ENCODE results near the gene SCAPER.

DNA sequence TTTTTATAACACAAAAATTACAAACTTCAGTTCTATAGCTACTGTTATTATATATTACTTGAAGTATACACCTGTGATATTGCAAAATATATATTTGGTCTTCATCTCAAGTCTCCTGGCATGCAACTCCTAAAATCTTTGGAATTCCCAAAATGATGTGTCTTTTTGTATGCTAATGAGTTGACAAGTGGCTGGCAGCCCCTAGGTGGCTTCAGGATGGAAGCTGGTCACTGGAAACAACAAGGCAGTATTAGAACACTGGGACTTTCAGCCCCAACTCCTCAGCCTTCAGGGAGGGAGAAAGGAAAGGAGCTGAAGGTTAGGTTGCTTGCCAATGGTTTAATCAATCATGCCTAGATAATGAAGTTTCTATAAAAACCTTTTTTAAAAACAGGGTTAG lies 112.0 kb downstream of the SCAPER start:
- TF ChIP-seq RAD21 (IDR thresholded peaks at IDR 0.05; ENCODE audit: low read depth) (no peak), CEBPB (IDR thresholded peaks at IDR 0.05; ENCODE audit: low read depth) (no peak), POLR2A (IDR thresholded peaks at IDR 0.05; ENCODE audit: borderline replicate concordance, extremely low read depth, insufficient read depth, insufficient read length) (no peak), CBX3 (IDR thresholded peaks at IDR 0.05; ENCODE audit: low read depth) (no peak)
- TF ChIP-seq, protein P1, sequence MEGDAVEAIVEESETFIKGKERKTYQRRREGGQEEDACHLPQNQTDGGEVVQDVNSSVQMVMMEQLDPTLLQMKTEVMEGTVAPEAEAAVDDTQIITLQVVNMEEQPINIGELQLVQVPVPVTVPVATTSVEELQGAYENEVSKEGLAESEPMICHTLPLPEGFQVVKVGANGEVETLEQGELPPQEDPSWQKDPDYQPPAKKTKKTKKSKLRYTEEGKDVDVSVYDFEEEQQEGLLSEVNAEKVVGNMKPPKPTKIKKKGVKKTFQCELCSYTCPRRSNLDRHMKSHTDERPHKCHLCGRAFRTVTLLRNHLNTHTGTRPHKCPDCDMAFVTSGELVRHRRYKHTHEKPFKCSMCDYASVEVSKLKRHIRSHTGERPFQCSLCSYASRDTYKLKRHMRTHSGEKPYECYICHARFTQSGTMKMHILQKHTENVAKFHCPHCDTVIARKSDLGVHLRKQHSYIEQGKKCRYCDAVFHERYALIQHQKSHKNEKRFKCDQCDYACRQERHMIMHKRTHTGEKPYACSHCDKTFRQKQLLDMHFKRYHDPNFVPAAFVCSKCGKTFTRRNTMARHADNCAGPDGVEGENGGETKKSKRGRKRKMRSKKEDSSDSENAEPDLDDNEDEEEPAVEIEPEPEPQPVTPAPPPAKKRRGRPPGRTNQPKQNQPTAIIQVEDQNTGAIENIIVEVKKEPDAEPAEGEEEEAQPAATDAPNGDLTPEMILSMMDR (IDR thresholded peaks at IDR 0.05 in 2 of 3, conservative IDR thresholded peaks at IDR 0.05 in 1 of 3; ENCODE audit: borderline replicate concordance in 1 of 3, insufficient read depth in 1 of 3, low read depth in 2 of 3, low read length in 2 of 3) = no peak

Measured in HCT116 (cell line).